LNCaP clone FGC (cell line): ENCODE measurements around the gene KDM2B.

Experiments
- DNase-seq: peaks from one replicate; pipeline ENCODE4 v3.0.0-alpha.2; 2011; ENCODE audit warnings: low read depth
- H3K4me3 ChIP-seq: 2 replicates; pipeline ENCODE4 v1.5.1; 2011; ENCODE audit warnings: mild to moderate bottlenecking, low read depth, low read length, control low read depth
- TF ChIP-seq, protein P1 (sequence below): IDR thresholded peaks from 2 replicates; pipeline ENCODE4 v1.5.1; 2012; ENCODE audit warnings: mild to moderate bottlenecking; ENCODE audit not compliant: control insufficient read depth, insufficient read depth; ENCODE audit errors: extremely low read depth

The KDM2B gene

DNA sequence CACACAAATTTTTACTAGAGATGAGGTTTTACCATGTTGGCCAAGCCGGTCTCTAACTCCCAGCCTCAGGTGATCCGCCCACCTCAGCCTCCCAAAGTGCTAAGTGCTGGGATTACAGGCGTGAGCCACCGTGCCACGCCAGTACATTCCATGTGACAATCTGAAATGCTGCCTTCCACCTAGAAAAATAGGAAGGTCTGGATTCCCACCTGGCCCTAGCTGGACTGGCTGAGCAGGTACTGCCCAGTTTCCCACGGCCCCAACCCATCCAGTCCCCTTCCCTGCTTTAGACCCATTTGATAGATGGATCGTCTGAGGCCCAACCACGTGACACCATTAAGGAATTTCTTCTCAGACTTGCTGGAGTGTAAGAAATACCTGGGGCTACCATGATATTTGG lies 55.4 kb downstream of the KDM2B start:
- TF ChIP-seq, protein P1, sequence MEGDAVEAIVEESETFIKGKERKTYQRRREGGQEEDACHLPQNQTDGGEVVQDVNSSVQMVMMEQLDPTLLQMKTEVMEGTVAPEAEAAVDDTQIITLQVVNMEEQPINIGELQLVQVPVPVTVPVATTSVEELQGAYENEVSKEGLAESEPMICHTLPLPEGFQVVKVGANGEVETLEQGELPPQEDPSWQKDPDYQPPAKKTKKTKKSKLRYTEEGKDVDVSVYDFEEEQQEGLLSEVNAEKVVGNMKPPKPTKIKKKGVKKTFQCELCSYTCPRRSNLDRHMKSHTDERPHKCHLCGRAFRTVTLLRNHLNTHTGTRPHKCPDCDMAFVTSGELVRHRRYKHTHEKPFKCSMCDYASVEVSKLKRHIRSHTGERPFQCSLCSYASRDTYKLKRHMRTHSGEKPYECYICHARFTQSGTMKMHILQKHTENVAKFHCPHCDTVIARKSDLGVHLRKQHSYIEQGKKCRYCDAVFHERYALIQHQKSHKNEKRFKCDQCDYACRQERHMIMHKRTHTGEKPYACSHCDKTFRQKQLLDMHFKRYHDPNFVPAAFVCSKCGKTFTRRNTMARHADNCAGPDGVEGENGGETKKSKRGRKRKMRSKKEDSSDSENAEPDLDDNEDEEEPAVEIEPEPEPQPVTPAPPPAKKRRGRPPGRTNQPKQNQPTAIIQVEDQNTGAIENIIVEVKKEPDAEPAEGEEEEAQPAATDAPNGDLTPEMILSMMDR, result no peak
- no peak overlapping the region for H3K4me3 ChIP-seq
- no peak for DNase-seq

DNA sequence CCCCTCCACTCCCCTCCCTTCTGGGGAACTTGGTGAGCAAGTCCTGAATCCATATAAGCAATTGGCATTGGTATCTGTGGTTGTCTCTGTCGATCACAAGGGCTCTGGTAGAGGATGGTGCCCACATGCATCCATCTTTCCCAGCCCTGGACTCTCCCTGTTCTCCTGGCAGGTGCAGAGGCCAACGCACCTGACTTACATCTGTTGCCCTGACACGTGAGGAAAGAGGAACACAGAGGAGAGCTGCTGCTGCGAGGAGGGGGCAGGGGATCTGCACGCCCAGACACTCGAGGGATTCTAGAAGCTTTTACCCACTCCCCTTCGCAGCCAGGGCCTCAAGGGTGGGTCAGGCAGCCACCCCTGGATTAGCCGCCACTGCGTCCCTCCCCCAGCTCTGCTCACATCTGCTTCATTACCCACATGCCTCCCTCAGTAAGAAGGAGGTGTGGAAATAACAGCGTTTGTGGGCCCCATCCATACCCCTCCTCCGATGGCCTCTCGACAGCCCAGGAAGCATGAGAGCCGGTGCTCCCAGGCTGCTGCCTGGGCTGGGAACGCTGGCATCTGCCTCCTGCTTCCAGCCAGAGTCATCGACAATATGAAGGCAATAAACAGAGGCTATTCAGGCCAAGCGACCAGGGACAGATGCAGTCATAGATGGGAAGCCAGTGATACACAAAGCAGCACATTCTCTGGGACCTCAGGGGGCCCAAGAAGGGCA lies 56.5 kb downstream of the KDM2B start:
- no peak for DNase-seq
- H3K4me3 ChIP-seq, result no peak overlapping the region
- TF ChIP-seq, protein P1, result no peak

DNA sequence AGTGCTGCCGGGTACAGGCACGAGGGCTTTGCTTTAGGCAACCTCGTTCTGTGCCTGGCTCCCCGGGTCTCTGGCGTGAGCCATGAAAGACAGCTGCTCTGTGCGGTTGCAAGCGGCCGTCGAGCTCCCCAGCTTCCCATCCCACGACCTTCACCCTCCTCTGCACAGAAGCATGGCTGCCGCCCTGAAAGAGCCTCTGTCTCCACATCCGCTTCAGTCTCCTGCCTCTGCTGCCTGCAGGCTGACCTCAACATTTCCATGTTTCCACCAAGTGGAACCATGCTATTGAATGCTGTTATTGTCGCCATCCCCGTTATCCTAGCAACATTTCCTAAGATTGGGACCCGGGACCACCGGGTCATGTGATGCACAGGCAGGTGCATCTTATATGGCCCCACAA lies 57.1 kb downstream of the KDM2B start:
- no peak overlapping the region for H3K4me3 ChIP-seq
- TF ChIP-seq, protein P1, result no peak
- no peak for DNase-seq

DNA sequence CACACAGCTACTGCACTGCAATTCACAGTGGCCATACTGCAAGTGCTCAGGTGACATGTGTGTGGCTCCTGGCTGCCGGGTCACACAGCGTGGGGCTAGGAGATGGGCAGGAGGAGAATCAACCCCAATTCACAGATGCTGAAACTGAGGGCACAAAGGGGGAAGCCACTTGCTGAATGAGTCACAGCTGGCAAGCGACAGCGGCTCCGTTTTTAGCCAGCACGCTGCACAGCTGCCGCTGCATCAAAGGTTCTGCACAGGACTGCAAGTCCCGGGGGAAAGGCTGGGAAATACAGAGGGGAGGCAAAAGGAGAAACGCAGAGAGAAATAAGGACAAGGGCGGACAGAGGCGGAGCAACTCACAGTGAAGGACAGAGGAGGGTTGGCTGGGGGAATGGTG lies 57.9 kb downstream of the KDM2B start:
- DNase-seq, result no peak
- TF ChIP-seq, protein P1, result no peak
- H3K4me3 ChIP-seq, result no peak overlapping the region

- H3K4me3 ChIP-seq, result no peak overlapping the region
- TF ChIP-seq, protein P1, result no peak
- DNase-seq, result no peak
Measured at GRCh38 chr12:121520586-121521086, 60.2 kb downstream of the KDM2B start.

DNA sequence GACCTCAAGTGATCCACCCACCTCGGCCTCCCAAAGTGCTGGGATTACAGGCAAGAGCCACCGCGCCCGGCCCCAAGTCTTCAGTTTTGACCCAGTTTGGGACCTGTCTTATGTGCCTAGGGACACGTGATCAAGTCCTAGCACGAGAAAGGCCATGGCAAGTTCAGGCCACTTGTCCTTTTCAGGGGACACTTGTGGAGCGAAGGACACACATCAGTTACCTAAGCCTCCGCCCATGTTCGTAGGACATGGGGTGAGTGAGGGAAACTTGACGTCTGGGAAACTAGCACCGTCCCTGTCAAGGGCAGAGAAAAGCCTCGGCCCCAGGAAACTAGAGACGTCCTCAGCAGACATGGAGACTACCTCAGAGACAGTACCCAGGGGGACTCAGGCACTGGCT lies 60.7 kb downstream of the KDM2B start:
- DNase-seq, result no peak
- H3K4me3 ChIP-seq, result no peak overlapping the region
- TF ChIP-seq, protein P1, result no peak

GRCh38 chr12:121519227-121519626 lies 61.6 kb downstream of the KDM2B start:
- DNase-seq, result no peak
- TF ChIP-seq, protein P1, result no peak
- H3K4me3 ChIP-seq, result no peak overlapping the region
